ENCODE measurements around the gene FOXP4. TPM values are rescaled to one million over a fixed set of nuclear protein-coding genes. Genes with fewer than 3 reads are reported as not detected.

FOXP4 gene
- total RNA-seq, 1 donor from 2014 or later, result 27.9 TPM

GRCh38 chr6:41500561-41500960 lies 45.6 kb upstream of the FOXP4 start:
- Mint-ChIP-seq H3K9me3 (ENCODE audit: unreplicated experiment) (no peaks in the 10 kb centered on the region), H3K27ac (ENCODE audit: unreplicated experiment) (no peak overlapping the region), H3K4me1 (ENCODE audit: low read depth, unreplicated experiment) (peaks cover 11% of the 10 kb centered on the region), H3K36me3 (ENCODE audit: unreplicated experiment) (no peaks in the 10 kb centered on the region), H3K4me3 (ENCODE audit: unreplicated experiment) (no peak overlapping the region), H3K27me3 (ENCODE audit: unreplicated experiment) (peaks cover 12% of the 10 kb centered on the region)
- no peak for DNase-seq
- no peak for TF ChIP-seq CTCF (IDR thresholded peaks at IDR 0.05; ENCODE audit: partially characterized antibody, unreplicated experiment)

GRCh38 chr6:41502566-41502916 lies 43.6 kb upstream of the FOXP4 start:
- H3K4me3 Mint-ChIP-seq (ENCODE audit: unreplicated experiment), result no peak overlapping the region
- no peaks in the 10 kb centered on the region for H3K9me3 Mint-ChIP-seq (ENCODE audit: unreplicated experiment)
- H3K4me1 Mint-ChIP-seq (ENCODE audit: low read depth, unreplicated experiment), result peaks cover 11% of the 10 kb centered on the region
- no peak overlapping the region for H3K27ac Mint-ChIP-seq (ENCODE audit: unreplicated experiment)
- no peak for TF ChIP-seq CTCF (IDR thresholded peaks at IDR 0.05; ENCODE audit: partially characterized antibody, unreplicated experiment)
- no peak for DNase-seq
- peaks cover 12% of the 10 kb centered on the region for H3K27me3 Mint-ChIP-seq (ENCODE audit: unreplicated experiment)
- H3K36me3 Mint-ChIP-seq (ENCODE audit: unreplicated experiment), result no peaks in the 10 kb centered on the region

GRCh38 chr6:41502917-41503671 lies 43.1 kb upstream of the FOXP4 start:
- TF ChIP-seq CTCF (IDR thresholded peaks at IDR 0.05; ENCODE audit: partially characterized antibody, unreplicated experiment), result no peak
- H3K27ac Mint-ChIP-seq (ENCODE audit: unreplicated experiment), result no peak overlapping the region
- peak overlapping the region; percentile 43 for H3K4me3 Mint-ChIP-seq (ENCODE audit: unreplicated experiment)
- H3K27me3 Mint-ChIP-seq (ENCODE audit: unreplicated experiment), result peaks cover 15% of the 10 kb centered on the region
- no peaks in the 10 kb centered on the region for H3K36me3 Mint-ChIP-seq (ENCODE audit: unreplicated experiment)
- no peak for DNase-seq
- H3K4me1 Mint-ChIP-seq (ENCODE audit: low read depth, unreplicated experiment), result peaks cover 11% of the 10 kb centered on the region
- H3K9me3 Mint-ChIP-seq (ENCODE audit: unreplicated experiment), result peaks cover 2% of the 10 kb centered on the region

GRCh38 chr6:41503827-41504465 lies 42.2 kb upstream of the FOXP4 start:
- Mint-ChIP-seq H3K4me3 (ENCODE audit: unreplicated experiment) (no peak overlapping the region), H3K27me3 (ENCODE audit: unreplicated experiment) (peaks cover 17% of the 10 kb centered on the region), H3K27ac (ENCODE audit: unreplicated experiment) (no peak overlapping the region)

More at GRCh38 chr6:41503827-41504465, 42.2 kb upstream of the FOXP4 start:
- DNase-seq, result no peak
- Mint-ChIP-seq H3K36me3 (ENCODE audit: unreplicated experiment) (no peaks in the 10 kb centered on the region), H3K9me3 (ENCODE audit: unreplicated experiment) (peaks cover 6% of the 10 kb centered on the region), H3K4me1 (ENCODE audit: low read depth, unreplicated experiment) (peaks cover 11% of the 10 kb centered on the region)
- TF ChIP-seq CTCF (IDR thresholded peaks at IDR 0.05; ENCODE audit: partially characterized antibody, unreplicated experiment), result no peak
